Mesothelial cell of epicardium (in vitro differentiated cells): ENCODE measurements around the gene SLC5A8. TPM values are rescaled to one million over a fixed set of nuclear protein-coding genes. Genes with fewer than 3 reads are reported as not detected.

Experiments used
- DNase-seq, 2 experiments: peaks; one replicate each; pipeline ENCODE4 v3.0.0; 2021; ENCODE audit warnings: low spot score in 2 of 2; ENCODE audit not compliant: unreplicated experiment in 2 of 2
- H3K27ac Mint-ChIP-seq: 2 replicates; pipeline ENCODE4 v1.8.0; 2021; ENCODE audit warnings: mixed read lengths
- H3K27me3 Mint-ChIP-seq: 2 replicates; pipeline ENCODE4 v1.8.0; 2021; ENCODE audit warnings: low read depth, mixed read lengths
- H3K36me3 Mint-ChIP-seq: 2 replicates; pipeline ENCODE4 v1.8.0; 2021; ENCODE audit warnings: mixed read lengths
- H3K4me1 Mint-ChIP-seq: 2 replicates; pipeline ENCODE4 v1.8.0; 2021; ENCODE audit warnings: mixed read lengths
- H3K4me3 Mint-ChIP-seq: 2 replicates; pipeline ENCODE4 v1.8.0; 2021; ENCODE audit warnings: mild to moderate bottlenecking, moderate library complexity, mixed read lengths
- H3K9me3 Mint-ChIP-seq: 2 replicates; pipeline ENCODE4 v1.8.0; 2021; ENCODE audit warnings: mixed read lengths
- CTCF ChIP-seq: fragments of 200-600 bp; sonication (generic); IDR thresholded peaks from one replicate; pipeline ENCODE4 v1.5.0; 2021; ENCODE audit warnings: antibody characterized with exemption; ENCODE audit not compliant: unreplicated experiment
- total RNA-seq: library from RNA; stranded (reverse); gene quantifications from 3 replicates; pipeline ENCODE4 v1.2.1, GENCODE V29; 2021

SLC5A8 gene
- total RNA-seq, 1 donor from 2014 or later, result not detected

GRCh38 chr12:101107032-101107763 lies 102.8 kb downstream of the SLC5A8 start:
- Mint-ChIP-seq H3K36me3 (peaks cover 8% of the 10 kb centered on the region), H3K27me3 (no peaks in the 10 kb centered on the region), H3K27ac (no peak overlapping the region), H3K9me3 (peaks cover 13% of the 10 kb centered on the region), H3K4me1 (peaks cover 7% of the 10 kb centered on the region), H3K4me3 (no peak overlapping the region)
- TF ChIP-seq CTCF, result no peak
- no peak for DNase-seq

Other genes starting within 250 kb of the SLC5A8 start
- 17.0 to 18.4 TPM (median 17.9 TPM) in 3 replicates for gene UTP20, start 69.9 kb upstream of the SLC5A8 start, total RNA-seq
- gene ARL1, start 197.5 kb upstream of the SLC5A8 start, total RNA-seq, result 78.2 to 82.5 TPM (median 78.5 TPM) in 3 replicates